Uterus (tissue), 2 donors: ENCODE results near the gene NT5DC2.

Source experiments
- CTCF ChIP-seq, 4 experiments: fragments of 200-600 bp in 2 of 4; fragments of 450-650 bp in 2 of 4; sonication (generic) in 2 of 4; IDR thresholded peaks; one replicate each; pipeline ENCODE4 v1.5.1; 2016 to 2019; ENCODE audit warnings: antibody characterized with exemption in 4 of 4, mild to moderate bottlenecking in 2 of 4, moderate library complexity in 1 of 4
- POLR2A ChIP-seq, 2 donors: fragments of 450-650 bp; IDR thresholded peaks; one replicate each; pipeline ENCODE4 v1.6.1; 2016; ENCODE audit warnings: antibody characterized with exemption in 2 of 2, mild to moderate bottlenecking in 1 of 2, moderate library complexity in 1 of 2

DNA sequence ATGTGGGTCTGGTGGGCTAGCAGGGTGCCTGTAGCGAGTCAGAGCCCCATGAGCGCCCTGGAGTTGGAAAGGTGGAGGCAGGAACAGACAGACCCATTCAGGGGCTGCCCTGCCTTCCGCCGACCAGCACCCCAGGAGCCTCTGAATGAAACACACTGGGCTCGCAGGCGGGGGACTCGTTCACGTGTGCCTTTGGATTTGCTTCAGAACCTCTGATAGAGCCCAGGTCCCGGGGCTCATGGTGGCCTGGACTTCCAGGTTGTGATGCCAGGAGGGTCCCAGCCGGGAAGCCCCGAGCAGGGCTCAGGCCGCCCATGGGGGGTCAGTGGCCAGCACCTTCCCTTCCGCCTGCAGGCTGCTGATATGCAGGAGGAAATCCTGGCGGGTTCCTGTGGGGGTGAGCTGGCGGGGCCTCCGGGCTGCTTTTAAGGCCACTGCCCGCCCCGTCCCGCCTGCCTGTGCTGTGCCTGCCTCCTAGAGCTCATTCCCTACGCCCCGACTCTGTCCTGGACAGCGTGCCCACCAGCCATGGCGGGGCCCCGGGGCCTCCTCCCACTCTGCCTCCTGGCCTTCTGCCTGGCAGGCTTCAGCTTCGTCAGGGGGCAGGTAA, 38.7 kb downstream of the NT5DC2 start, which contains the start of gene STAB1:
- TF ChIP-seq CTCF (IDR thresholded peaks at IDR 0.05), result no peak
- no peak for TF ChIP-seq POLR2A (IDR thresholded peaks at IDR 0.05)
